CD4-positive, alpha-beta T cell treated with Interferon alpha-2 for 1 hour (primary cell): Measurements from ENCODE around the gene EFNA5.
"Not testable (repeated sequence)": the region's sequence is repeated elsewhere in the genome, so short reads cannot be mapped to it uniquely, and the experiment has no call there.

Experiments used
- DNase-seq, 2 donors: peaks; one replicate each; pipeline ENCODE4 v3.0.0-alpha.2; 2020 to 2022

EFNA5 gene

GRCh38 chr5:107356891-107357290 lies 313.8 kb downstream of the EFNA5 start:
- DNase-seq: no peak

DNA sequence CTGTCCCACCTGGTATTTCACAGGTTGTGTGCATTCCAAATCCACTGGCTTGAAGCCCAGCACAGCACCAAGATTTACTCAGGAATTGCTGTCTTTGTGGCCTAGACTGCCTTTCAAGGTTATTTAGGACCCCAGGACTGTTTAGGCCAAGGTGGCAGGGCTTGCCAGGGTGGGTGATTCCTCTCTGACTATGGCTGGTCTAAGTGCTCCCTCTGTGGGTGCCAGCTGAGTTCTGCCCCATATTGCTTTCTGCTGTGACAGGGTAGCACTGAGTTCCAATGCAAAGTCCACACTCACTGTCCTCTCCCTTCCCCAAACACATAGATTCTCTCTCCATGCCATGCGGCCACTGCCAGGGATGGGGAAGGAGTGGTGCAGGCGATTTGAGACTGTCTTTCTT lies 318.2 kb downstream of the EFNA5 start:
- DNase-seq: no peak

GRCh38 chr5:107346580-107346979 lies 324.2 kb downstream of the EFNA5 start:
- DNase-seq: not testable (repeated sequence)

DNA sequence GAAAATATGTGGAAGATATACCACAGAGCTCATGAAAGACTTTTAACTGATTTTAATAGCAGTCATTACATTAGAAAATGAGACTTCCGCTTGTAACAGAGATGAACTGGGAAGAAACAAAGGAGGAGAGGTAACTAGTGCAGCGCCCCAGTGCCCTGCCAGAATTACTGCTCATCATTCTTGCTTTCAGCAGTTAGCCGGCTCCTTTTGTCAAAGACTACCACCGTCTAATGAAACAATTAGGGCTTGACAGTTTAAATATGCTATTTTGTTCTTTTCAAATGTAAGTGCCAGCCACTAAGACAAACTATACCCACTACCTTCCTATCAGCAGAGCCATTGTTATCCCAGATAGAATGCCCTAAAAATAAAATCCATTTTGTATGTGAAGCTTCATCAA lies 328.4 kb downstream of the EFNA5 start:
- DNase-seq: no peak

DNA sequence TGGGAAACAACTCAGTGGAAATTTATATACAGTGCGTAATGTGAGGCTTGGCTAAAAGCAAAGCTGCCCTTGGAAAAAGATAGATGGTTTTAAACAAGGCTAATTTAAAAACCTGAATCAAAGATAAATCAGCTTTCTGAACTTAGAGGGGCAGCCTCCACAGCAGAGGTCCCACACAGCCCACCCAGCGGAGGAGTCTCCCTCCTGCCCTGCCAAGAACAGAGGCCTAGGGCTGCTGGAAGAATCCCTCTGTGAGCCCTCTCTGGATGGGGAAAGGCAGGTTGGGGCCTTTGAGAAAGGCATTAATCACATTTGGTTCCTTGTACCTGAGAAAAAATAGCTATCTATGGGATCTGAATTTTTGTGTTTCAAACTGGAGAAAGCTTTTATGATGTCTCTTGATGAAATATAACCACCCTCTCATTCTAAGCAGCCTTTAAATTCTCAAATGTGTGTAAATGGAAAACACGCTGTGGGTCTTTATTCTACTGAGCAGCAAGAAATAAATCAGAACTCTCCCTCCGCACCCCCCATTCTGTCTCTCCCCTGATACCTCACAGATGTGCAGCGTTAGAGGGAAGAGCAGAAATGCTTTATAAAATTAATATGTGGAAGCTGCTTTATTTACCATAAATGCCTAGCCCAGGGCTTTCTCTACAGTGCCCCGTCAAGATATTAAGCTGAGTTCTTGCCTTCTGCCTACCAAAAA lies 329.2 kb downstream of the EFNA5 start:
- no peak for DNase-seq

DNA sequence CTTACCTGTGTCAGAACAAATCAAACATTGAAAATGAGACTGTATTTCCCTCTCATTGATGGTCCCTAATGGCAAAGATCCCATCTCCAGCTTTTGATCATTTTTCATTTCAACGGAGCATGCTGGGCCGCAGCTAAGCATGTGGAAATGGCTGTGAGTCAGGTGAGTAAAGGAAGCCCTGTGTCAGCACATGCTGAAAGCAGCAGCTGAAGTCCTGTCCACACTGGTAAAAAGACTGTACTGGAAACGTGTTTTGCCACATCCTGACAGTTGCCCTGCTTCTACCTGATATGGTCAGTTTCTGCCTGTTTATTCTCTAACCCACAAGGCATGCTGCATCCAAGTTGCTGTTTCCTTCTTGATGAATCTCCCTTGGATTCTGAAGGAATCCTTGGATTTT lies 330.1 kb downstream of the EFNA5 start:
- DNase-seq: no peak

DNA sequence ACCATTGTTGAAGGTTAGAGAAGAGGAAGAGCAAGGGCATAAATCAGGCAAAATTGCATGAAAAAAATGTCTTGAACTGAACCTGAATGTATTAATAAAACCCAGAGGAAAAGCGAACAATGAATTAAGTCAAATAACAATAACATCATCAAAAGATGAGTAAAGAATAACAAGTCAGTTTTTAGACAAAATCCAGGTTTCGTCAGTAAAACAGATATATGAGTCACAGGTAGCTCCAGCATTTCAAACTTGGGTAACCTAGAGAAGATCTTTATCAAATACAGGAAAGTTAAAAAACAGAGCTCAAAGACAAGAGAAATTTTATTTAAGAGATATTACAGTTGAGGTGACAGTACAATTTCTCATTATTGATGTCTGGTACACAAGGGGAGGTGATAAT lies 332.4 kb downstream of the EFNA5 start:
- no peak for DNase-seq

DNA sequence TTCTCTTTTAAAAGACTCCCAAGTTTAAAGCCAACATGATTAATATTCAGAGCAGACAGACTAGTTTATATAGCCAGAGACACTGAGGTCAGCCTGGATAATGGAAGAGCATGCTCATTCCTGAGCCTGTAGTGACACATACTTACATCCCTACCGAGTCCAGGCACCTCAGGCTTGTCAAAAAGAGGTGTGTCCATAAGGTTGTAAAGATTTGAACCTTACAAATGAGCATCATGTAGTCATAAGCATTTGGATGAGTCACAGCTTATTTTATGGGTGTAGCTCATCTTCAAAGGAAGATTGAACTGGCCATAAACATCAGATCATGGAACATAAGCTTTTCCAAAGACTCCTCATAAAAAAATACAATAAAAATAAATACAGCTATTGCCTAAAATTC lies 333.5 kb downstream of the EFNA5 start:
- DNase-seq: no peak

DNA sequence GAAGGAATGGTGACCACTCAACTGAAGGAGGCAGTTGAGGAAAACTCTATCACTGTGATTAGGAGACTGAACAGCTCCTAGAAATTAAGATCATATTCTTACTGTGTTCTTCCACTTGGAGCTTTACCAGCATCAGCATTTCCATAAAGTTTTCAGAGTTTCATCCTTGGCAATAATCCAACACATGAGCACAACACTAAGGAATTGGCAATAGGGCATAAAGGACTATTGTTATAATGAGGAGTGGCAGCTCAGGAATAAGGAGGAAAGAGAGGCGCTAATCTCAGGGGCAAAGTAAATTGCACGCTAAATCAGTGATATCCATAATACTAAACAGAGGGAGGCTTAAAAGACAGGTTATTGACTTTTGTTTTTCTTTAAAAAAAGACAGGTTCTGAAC lies 338.9 kb downstream of the EFNA5 start:
- DNase-seq: no peak

DNA sequence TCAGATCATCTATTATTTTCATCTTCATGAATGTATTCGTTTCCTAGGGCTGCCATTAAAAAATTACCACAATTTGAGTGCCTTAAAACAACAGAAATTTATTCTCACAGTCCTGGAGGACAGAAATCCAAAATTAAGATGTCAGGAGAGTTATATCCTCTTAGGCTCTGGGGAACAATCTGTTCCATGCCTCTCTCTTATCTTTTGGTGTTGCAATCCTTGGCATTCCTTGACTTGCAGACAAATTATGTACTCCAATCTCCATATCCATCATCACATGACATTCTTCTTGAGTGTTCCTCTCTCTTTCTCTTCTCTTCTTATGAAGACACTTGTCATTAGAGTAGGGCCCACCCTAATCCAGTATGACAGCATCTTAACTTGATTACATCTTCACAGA lies 339.4 kb downstream of the EFNA5 start:
- DNase-seq: no peak

- no peak for DNase-seq
Measured at GRCh38 chr5:107330903-107331302, 339.8 kb downstream of the EFNA5 start.

- DNase-seq: no peak
Measured at GRCh38 chr5:107329850-107330249, 340.9 kb downstream of the EFNA5 start.
